Activated naive CD4-positive, alpha-beta T cell treated with anti-CD3 and anti-CD28 coated beads, Interleukin-2, amount 50 U/mL, for 16 hours (primary cell): ENCODE data around the gene GRAPL.
A peak's percentile ranks its signal among the peaks of the same experiment; 100 is the strongest.
"Not testable (repeated sequence)": the region's sequence is repeated elsewhere in the genome, so short reads cannot be mapped to it uniquely, and the experiment has no call there.

Source experiments
- DNase-seq: peaks from one replicate; pipeline ENCODE4 v3.0.0-alpha.2; 2020

GRAPL gene

DNA sequence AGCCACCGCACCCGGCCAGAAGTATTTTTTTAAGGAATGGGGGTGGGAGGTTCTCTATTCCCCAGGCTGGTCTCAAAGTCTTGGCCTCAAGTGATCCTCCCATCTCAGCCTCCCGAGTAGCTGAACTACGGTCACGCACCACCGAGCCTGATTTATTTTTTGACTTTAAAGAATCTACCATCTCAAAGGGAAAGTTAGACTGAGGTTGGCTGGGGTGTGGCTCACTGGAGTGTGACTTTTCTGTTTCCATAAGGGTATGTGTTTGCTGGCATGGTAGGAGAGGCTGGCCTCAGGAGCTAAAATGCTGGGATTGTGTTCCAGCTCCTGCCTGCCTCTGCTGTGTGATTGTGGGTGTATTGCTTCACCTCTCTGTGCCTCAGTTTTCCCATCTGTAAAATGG, 10.6 kb downstream of the GRAPL start:
- not testable (repeated sequence) for DNase-seq

DNA sequence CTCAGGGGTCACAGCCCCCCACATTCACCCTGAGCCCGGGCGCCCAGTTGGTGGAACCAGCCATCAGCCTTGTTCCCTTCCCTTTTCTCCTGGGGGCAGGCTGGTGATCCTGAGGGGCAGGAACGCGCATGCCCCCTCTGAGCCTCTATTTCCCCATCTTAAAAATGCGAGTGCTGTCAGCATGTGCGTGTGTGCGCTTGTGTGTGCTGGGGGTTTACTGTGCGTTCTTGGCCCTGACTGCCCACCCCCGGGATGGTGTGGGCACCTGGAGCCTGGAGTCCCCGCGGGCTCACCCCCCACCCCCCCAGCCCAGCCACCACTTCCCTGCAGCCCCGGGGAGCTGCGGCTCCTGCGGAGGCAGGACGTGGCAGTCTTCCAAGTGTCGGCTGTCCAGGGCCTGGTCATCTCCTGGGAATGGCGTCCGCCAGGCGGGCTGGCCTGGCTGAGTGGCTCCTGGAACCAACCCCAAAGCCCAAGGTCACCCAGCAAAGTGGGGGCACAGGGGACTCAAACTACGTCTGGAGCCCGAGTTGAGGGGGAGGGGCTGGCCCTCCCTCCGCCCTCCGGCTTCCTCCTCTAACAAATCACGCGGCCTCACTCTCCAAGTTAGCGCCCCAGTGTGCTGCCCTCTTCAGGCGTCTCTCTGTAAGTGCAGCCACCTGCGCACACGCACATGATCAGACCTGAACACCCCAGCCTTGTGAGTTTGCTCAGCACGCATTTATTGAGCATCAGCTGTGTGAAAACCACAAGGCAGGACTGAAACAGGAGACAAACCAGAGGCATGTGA, 14.2 kb downstream of the GRAPL start:
- not testable (repeated sequence) for DNase-seq

DNA sequence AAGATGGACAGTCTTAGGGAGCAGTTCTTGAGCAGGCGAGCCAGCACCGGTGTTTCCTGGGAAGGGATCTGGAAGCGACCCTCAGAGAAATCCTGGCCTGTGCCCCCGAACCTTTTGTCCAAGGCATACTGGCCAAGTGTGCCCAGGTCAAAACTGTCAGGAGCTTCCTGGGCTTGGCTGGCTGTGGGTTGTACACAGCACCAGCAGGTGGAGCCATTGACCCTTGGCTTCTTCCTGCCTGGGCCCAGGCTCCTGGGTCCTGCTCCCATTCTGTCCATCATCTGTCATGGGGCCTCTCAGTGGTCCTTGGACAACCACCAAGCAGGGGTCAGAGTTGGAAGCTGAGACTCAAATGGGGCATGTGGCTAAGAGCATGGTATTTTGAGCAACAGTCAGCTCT, 15.0 kb downstream of the GRAPL start:
- DNase-seq: peak; percentile 14

DNA sequence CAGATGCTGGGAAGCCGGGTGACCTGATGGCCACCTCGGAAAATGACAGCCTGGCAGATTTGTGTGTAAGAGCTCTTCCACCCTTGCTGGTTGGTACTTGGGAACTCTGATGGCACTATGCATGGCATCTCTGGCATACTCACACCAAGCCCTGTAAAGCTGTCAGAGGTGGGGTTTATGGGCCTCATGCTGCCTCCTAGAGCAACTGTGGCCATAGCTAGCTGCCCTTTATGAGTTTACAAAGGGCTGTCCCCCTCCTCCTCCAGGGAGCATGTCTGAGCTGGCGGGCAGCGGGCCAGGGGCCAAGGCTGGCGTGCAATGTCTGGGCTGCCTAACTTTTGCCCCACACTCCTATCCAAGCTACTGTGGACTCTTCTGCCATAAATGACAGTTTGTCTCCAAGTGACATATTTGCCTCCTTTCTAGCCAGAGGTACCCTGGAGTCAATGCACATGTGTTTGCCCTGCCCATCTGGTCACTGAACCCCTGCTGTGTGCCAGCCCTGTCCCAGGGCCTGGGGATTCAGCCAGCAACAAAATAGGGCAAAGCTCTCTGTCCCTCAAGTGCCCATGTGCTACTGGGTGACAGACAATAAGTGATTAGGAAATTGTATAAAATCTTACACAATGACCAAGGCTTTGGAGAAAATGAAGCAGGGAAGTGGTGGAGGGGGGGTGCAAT, 15.8 kb downstream of the GRAPL start:
- not testable (repeated sequence) for DNase-seq

DNA sequence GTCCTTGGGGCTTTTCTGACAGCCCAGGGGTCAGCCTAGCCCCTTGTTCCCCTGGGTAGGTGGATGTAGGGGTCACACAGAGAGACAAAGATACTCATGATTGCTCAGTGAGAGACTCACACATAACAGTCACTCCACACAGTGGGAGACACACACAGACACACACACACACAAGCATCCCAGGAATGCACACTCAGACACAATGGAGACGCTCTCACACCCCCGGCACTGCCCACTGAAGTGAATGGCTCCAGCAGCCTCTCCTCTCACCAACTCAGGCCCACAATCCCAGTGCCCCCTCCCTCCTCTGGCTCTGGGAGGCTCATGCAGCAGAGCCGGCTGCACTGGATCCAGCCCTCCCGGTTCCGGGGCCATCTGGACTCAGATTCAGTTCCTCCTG, 17.0 kb downstream of the GRAPL start:
- not testable (repeated sequence) for DNase-seq

DNA sequence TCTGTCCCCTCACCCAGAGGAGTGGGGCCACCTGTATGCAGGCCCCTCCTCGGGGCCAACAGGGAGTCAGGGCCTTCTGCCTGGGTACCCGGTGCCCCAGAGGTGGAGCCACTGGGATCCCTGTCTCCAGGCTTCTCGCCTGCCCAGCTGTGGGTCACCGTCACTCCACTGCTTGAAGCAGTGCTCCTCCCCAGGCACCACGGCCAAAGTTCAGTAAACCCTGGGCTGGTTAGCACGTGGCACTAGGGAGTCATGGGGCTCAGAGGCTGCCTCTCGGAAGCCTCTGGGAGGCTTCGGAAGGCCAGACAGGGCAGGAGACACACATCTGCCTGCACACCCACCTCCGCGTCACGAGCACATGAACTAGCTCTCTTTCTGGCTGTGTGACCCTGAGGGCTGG, 18.1 kb downstream of the GRAPL start:
- not testable (repeated sequence) for DNase-seq

DNA sequence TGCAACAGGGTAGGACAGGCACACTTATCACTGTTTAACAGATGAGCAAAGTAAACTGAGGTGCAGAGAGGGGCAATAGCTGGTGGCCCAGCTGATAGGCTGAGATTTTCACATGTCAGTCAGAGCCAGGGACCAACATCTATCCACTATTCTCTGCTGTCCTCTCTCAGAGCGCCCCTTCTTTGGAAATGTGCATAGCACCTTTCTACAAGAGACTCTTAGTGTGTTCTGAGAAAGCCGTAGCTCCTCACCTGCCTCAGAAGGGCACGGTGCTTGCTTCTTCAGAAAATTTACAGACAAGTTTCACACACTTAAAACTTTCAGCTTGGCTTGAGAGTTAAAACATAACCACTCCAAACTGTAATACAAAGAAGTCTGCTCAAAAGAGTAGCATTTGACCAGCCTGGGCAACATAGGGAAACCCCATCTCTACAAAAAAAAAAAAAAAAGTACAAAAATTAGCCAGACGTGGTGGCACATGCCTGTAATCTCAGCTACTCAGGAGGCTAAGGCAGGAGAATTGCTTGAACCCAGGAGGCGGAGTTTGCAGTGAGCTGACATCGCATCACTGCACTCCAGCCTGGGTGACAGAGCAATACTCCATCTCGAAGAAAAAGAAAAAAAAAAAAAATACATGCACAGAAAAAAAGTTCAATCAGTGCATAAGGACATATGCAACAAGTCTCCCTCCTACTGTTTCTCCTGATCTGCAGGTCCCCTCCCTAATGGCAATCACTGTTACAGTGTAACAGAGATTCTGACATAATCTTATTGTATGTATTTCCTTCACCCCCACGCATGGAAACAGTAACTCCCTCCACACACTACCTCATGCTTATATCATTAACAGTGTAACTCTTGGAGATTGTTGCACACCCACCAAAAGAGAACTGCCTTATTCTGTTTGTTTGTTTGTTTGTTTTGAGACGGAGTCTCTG, 23.6 kb downstream of the GRAPL start:
- not testable (repeated sequence) for DNase-seq

DNA sequence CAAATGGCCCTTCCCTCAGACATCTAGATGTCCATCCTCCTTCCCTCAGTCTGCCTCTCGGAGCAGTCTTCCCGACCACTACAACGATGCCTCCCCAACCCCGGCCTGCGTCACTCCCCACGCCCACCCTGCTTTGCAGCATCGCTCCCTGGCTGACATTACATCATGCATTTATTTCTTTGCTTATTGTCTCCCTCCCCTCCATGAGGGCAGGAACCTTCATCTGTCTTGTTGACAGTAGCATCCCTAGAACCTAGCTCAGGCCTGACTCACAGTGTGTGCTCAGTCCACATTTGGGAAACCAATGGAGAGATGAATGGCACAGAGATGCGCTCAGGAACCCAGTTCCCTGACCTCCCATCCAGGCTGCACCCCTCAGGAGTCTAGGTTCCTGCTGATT, 30.2 kb downstream of the GRAPL start:
- DNase-seq: not testable (repeated sequence)

DNA sequence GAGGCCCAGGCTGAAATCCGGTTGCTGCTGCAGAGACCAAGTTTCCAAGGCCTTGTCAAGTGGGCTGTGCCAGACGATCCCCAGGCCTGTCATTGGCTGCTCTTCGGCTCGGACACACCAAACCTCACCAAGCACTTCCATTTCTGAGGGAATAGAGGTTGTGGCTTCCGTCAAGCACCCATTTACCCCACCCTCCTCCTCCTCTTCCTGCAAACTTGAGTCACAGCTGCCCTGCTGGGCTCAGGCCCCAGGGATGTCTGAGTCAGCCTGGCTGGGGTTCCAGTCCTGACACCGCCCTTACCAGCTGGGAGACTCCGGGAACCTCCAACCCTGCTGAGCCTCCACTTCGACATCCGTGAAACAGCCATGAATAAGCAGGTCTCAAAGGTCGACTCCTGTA, 31.1 kb downstream of the GRAPL start:
- not testable (repeated sequence) for DNase-seq

DNA sequence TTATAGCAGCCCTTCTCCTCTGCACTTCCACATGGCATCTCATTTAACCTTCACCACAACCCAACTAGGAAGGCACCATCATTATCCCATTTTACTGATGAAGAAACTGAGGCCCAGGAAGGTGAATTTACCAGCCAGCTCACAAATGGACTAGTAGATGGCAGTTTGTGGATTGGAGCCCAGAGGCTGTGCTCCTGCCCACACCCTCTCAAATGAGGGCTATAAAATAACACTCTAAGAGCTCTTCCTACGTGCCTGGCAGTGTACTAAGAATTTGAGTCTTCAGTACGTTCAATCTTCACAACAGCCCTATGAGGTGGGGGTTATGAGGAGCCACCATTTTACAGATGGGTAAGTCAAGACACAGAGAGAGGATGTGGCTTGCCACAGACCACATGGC, 31.5 kb downstream of the GRAPL start:
- DNase-seq: not testable (repeated sequence)

DNA sequence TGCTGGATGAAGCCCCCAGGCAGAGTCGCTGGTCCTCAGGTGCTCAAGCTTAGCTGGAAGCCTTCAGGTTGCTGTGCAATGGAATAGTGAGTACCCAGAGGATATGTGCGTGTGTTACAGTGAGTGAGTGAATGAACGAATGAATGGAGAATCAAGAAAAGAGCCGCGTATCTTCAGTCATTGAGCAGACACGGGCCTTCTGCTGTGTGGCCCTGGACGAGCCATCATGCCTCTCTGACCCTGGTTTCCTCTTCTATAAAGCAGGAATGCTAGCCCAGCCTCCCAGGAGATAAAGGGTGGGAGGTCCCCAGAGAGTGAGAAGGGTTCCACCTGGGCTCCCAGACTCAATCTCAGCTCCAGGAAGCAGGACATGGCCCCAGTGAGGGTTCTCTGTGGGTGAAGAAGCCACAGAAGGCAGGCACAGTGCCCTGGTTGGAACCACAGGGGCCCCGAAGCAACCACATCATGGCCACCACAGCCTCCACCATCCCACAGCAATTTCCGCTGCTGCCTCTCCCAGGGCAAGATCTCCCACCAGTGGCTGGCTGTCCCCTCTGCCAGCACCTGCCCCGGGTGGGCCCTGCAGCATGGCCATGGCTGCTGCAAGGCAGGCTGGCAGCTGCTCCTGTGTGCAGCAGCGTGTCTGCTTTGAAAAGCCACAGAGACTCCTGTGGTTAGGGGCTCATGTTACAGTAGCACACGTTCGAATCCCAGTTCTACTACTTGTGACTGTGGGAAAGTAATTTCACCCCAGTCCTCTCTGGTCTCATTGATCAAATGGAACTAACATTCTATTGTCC, 34.1 kb downstream of the GRAPL start:
- DNase-seq: not testable (repeated sequence)

DNA sequence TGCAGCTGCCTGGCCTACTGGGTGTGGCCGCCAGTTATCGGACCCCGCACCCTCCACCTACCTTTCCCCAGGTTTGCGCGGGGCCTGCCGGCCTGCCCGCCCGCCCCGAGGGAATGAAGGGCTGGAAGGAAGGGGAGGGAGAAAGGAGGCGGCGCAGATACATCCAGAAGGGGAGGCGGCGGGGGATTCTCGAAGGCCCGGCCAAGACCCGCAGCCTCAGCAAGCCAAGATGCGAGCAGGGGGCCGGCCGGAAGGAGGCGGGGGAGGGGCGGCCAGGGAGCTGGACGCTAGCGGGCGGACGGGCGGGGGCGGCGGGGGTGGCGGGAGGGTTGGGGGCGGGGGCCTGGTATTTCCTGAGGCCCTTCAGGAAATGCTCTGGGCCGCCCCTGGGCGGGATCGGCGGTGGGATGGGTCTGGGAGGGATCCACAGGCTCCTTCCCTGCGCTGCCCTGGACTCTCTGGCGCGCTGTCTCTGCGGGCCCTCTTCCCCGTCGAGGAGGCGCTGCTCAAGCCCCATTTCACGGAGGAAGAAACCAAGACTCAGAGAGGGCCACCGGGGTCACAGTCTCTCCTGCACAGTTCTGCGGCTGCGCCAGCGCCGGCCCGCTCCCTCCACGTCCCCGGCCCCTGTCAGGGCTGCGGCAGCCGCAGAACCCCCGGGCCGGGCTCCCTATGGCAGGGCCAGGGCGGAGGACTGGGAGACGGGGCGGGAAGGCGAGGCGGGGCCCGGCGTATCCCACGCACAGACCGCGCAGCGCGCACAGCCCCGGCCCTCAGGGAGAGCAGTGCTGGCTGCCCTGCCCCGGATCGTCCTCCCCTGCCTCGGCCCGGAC, 35.2 kb downstream of the GRAPL start:
- DNase-seq: not testable (repeated sequence)

DNA sequence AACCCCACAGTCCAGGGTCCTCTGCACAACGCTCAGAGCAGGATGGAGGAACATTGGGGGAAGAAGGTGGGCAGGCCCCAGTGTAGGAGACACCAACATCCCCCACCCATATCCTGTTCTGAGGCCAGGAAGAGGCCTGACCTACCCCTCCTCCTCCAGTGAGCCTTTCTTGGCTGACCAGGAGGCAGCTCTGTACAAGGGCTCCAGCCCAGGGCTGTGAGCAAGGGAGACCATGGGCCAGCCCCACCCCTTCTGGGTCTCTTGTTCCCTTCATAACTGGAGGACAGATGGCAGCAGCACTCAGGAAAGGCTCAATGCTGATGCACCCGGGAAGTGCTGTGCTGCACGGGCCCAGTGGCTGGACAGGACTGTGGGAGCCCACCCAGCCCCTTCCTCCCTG, 47.0 kb downstream of the GRAPL start:
- not testable (repeated sequence) for DNase-seq

DNA sequence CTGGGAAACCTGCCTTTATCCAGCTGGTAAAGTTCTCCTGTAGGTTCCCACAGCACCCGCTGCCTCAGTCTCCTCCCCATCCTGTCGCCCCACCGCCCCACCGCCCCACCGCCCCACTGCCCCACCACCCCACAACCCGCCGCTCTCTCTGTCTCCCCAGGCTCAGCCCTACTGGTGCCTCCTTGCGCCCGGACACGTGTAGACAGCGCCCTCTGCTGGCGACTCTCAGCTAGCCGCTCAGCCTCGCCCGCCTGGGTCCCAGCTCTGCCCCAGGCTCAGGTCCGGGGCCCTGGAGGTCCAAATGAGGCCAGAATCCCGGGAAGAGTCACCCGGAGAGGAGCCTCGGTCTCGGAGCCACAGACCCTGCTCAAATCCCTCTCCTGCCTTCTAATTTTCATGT, 48.0 kb downstream of the GRAPL start:
- DNase-seq: not testable (repeated sequence)

DNA sequence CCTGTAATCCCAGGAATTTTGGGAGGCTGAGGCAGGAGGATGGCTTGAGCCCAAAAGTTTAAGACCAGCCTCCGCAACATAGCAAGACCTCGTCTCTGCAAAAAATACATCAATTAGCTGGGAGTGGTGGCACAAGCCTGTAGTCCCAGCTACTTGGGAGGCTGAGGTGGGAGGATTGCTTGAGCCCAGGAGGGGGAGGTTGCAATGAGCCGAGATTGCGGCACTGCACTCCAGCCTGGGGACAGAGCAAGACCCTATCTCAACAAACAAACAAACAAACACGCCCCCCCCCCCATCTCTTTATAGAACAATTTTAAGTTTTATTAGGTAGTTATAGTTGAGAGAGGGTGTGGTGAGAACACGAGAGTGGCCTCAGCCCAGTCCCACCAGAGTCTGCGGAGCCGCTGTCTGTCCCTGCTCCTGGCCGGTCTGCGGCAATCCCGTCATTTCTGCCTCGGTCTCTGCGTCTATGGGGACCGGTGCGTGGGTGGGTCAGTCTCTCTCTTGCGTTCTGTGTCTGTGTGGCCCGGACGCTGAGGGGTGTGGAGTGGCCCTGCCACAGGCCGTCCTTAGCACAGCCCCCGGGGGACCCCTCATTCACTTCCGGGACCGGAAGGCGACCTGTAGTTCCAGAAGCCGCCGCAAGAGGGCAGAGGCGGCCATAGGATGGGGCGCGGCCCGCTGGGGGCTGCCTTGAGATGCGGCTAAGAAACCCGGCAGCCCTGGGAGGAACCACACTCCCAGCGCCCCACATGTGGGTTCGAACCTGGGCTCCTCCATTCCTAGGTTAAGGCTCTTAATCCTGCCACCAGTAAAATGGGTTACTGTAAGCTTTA, 53.9 kb downstream of the GRAPL start:
- DNase-seq: not testable (repeated sequence)

DNA sequence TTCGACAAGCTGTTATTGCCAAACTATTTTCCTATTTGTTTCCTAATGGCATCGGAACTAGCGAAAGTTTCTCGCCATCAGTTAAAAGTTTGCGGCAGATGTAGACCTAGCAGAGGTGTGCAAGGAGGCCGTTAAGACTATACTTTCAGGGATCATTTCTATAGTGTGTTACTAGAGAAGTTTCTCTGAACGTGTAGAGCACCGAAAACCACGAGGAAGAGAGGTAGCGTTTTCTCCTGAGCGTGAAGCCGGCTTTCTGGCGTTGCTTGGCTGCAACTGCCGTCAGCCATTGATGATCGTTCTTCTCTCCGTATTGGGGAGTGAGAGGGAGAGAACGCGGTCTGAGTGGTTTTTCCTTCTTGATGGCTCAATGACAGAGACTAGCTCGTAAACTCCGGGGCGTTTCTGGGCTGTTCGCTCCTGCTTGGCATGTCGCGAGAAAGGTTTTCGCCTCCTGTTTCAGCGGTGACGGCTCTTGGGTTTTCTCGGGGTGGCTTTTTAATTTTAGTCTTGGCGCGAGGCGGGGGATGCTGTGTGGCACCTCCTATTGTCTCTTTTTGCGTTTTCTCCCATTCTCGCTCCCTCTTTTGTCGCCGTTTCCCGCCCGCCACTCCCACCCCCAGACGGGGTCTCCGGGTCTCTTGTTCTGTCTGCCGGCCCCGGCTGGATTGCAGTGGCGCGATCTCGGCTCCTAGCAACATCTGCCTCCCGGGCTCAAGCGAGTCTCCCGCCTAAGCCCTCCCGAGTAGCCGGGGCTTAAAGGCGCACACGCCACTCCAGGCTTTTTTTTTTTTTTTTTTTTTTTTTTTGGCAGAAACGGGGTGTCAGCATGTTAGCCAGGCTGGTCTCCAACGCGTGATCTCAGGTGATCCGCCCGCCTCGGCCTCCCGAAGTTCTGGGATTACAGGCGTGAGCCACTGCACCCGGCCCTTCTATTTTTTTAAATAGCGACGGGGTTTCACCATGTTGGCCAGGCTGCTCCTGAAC, 60.8 kb downstream of the GRAPL start:
- DNase-seq: not testable (repeated sequence)

DNA sequence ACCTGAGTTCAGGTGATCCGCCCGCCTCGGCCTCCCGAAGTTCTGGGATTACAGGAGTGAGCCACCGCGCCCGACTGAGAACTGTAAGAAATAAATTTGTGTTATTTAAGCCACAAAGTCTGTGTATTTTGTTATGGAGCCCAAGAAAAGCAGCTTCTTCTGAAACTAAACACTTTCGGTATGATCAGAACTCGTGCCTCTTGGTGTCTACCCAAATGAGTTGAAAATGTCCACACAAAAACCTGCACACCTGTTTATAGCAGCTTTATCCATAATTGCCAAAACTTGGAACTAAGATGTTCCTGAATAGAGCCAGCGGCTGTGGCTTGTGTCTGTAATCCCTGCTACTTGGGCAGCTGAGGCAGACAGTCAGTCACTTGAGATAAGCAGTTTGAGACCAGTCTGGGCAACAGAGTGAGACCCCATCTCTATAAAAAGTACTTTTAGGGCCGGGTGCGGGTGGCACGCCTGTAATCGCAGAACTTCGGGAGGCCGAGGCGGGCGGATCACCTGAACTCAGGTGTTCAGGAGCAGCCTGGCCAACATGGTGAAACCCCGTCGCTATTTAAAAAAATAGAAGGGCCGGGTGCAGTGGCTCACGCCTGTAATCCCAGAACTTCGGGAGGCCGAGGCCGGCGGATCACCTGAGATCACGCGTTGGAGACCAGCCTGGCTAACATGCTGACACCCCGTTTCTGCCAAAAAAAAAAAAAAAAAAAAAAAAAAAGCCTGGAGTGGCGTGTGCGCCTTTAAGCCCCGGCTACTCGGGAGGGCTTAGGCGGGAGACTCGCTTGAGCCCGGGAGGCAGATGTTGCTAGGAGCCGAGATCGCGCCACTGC, 61.7 kb downstream of the GRAPL start:
- DNase-seq: not testable (repeated sequence)

DNA sequence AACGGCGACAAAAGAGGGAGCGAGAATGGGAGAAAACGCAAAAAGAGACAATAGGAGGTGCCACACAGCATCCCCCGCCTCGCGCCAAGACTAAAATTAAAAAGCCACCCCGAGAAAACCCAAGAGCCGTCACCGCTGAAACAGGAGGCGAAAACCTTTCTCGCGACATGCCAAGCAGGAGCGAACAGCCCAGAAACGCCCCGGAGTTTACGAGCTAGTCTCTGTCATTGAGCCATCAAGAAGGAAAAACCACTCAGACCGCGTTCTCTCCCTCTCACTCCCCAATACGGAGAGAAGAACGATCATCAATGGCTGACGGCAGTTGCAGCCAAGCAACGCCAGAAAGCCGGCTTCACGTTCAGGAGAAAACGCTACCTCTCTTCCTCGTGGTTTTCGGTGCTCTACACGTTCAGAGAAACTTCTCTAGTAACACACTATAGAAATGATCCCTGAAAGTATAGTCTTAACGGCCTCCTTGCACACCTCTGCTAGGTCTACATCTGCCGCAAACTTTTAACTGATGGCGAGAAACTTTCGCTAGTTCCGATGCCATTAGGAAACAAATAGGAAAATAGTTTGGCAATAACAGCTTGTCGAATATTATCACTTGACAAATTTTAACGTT, 62.5 kb downstream of the GRAPL start:
- DNase-seq: not testable (repeated sequence)
